HL-60 (cell line): ENCODE measurements around the gene CTNNA3.

Experiments used
- DNase-seq, 2 experiments: peaks; one replicate each; pipeline ENCODE4 v3.0.0-alpha.2; 2010 to 2020; ENCODE audit warnings: low read depth in 1 of 2, low spot score in 1 of 2
- H3K27ac ChIP-seq: fragments of 250-450 bp; sonication (Bioruptor Pico); replicated peaks from 2 replicates; pipeline ENCODE4 v1.5.1; 2020; ENCODE audit warnings: mild to moderate bottlenecking, moderate library complexity
- H3K27me3 ChIP-seq: fragments of 250-450 bp; sonication (Bioruptor Pico); 2 replicates; pipeline ENCODE4 v1.5.1; 2021; ENCODE audit warnings: mild to moderate bottlenecking, moderate library complexity; ENCODE audit not compliant: insufficient read depth, poor library complexity, severe bottlenecking
- H3K4me3 ChIP-seq: replicated peaks from 2 replicates; pipeline ENCODE4 v1.5.1; 2011; ENCODE audit warnings: mild to moderate bottlenecking, control low read depth, low read length; ENCODE audit not compliant: insufficient read depth
- GABPA ChIP-seq: IDR thresholded peaks from 2 replicates; pipeline ENCODE4 v1.6.1; 2012; ENCODE audit warnings: low read depth
- POLR2AphosphoS5 ChIP-seq: IDR thresholded peaks from 2 replicates; pipeline ENCODE4 v1.6.1; 2012; ENCODE audit warnings: low read depth
- SPI1 ChIP-seq: IDR thresholded peaks from 2 replicates; pipeline ENCODE4 v1.6.1; 2012; ENCODE audit warnings: low read depth, mild to moderate bottlenecking, borderline replicate concordance
- TF ChIP-seq, protein P1 (sequence below): IDR thresholded peaks from one replicate; pipeline ENCODE4 v1.5.1; 2011; ENCODE audit warnings: low read length, control low read depth, inconsistent platforms; ENCODE audit not compliant: insufficient read depth
- TF ChIP-seq, protein P2 (sequence below): IDR thresholded peaks from 2 replicates; pipeline ENCODE4 v1.6.1; 2012; ENCODE audit warnings: low read depth; ENCODE audit not compliant: insufficient replicate concordance

Gene CTNNA3

DNA sequence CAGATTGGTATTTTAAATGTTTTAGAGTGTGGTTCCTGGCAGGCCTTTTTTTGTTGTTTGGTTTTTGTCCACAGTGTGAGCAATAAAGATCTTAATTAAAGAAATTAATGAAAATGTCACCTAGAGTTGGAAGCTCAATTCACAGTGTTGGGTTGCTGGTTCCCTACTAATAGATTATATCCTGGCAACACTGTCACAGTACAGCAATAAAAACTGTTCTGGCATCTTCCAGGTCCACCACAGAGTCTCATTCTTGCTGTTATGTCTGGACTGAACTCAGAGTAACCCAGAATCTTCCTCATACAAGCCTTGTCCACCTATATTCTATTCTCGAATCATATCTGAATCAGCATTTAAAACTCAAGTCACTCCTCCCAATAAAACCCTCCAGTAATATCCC lies 982.6 kb downstream of the CTNNA3 start:
- Histone ChIP-seq H3K27me3 (no peaks in the 10 kb centered on the region), H3K27ac (no peak overlapping the region), H3K4me3 (no peak overlapping the region)
- no peak for DNase-seq
- no peak for TF ChIP-seq SPI1
- TF ChIP-seq, protein P1, sequence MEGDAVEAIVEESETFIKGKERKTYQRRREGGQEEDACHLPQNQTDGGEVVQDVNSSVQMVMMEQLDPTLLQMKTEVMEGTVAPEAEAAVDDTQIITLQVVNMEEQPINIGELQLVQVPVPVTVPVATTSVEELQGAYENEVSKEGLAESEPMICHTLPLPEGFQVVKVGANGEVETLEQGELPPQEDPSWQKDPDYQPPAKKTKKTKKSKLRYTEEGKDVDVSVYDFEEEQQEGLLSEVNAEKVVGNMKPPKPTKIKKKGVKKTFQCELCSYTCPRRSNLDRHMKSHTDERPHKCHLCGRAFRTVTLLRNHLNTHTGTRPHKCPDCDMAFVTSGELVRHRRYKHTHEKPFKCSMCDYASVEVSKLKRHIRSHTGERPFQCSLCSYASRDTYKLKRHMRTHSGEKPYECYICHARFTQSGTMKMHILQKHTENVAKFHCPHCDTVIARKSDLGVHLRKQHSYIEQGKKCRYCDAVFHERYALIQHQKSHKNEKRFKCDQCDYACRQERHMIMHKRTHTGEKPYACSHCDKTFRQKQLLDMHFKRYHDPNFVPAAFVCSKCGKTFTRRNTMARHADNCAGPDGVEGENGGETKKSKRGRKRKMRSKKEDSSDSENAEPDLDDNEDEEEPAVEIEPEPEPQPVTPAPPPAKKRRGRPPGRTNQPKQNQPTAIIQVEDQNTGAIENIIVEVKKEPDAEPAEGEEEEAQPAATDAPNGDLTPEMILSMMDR: no peak
- TF ChIP-seq, protein P2, sequence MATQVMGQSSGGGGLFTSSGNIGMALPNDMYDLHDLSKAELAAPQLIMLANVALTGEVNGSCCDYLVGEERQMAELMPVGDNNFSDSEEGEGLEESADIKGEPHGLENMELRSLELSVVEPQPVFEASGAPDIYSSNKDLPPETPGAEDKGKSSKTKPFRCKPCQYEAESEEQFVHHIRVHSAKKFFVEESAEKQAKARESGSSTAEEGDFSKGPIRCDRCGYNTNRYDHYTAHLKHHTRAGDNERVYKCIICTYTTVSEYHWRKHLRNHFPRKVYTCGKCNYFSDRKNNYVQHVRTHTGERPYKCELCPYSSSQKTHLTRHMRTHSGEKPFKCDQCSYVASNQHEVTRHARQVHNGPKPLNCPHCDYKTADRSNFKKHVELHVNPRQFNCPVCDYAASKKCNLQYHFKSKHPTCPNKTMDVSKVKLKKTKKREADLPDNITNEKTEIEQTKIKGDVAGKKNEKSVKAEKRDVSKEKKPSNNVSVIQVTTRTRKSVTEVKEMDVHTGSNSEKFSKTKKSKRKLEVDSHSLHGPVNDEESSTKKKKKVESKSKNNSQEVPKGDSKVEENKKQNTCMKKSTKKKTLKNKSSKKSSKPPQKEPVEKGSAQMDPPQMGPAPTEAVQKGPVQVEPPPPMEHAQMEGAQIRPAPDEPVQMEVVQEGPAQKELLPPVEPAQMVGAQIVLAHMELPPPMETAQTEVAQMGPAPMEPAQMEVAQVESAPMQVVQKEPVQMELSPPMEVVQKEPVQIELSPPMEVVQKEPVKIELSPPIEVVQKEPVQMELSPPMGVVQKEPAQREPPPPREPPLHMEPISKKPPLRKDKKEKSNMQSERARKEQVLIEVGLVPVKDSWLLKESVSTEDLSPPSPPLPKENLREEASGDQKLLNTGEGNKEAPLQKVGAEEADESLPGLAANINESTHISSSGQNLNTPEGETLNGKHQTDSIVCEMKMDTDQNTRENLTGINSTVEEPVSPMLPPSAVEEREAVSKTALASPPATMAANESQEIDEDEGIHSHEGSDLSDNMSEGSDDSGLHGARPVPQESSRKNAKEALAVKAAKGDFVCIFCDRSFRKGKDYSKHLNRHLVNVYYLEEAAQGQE: no peak
- no peak for TF ChIP-seq POLR2AphosphoS5

DNA sequence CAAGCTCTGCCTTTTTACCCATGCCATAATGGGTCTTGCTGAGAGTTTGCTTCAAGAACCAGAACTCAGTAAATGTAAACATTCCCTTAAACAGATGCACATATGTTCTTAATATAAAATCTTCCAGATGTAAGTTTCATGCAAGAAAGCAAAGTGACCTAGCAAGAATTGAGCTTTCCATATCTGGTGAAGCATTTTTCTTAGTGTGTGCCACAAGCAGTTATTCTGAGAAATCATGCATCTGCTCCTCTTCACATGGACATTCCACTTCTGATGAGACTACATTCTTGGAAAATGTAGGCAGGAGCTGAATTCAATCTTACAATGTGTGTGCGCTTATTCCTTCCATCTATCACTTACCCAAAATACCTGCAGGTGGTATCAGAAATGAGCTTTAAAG lies 997.9 kb downstream of the CTNNA3 start:
- TF ChIP-seq POLR2AphosphoS5 (no peak), SPI1 (no peak), GABPA (no peak)
- TF ChIP-seq, protein P1: no peak
- TF ChIP-seq, protein P2: no peak
- Histone ChIP-seq H3K27me3 (no peaks in the 10 kb centered on the region), H3K4me3 (no peak overlapping the region), H3K27ac (no peak overlapping the region)
- DNase-seq: no peak

DNA sequence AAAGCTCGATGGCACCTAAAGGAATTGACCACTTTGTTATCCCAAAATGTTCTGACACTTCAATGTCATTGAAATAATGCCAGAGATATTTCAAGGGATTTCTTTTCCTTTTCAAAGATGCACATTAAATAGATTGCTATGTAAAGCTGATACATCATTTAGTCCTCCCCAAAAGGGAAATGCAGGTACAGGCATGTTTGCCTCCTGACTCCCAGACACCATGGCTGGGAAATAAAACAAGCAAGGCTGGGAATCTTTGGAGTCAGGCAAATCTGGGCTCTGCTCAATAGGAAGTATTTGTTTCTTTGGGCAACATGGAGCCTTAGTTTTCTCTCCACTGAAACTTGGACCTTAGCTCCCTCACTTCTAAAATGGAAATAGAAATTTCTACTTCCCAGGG lies 1000.9 kb downstream of the CTNNA3 start:
- Histone ChIP-seq H3K4me3 (no peak overlapping the region), H3K27me3 (no peaks in the 10 kb centered on the region), H3K27ac (no peak overlapping the region)
- DNase-seq: no peak
- TF ChIP-seq, protein P2: no peak
- no peak for TF ChIP-seq SPI1

DNA sequence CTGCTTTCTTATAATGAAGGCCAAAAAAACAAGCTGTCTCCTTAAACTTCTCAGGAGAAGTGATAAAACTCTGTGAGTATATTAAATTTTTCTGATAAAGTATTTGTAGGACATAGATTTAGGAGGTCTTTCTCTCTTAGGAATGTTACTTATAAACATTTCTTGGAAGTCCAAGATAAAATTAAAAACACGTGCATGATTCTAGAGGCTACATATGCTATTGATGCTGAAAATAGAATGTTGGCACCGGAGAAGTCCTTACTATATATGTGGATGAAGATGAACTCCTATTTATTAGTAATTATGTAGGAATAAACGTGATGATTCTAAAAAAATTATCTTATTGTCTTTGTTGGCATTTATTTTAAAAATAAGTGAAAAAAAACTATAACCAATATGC lies 1011.4 kb downstream of the CTNNA3 start:
- Histone ChIP-seq H3K4me3 (no peak overlapping the region), H3K27me3 (no peaks in the 10 kb centered on the region), H3K27ac (no peak overlapping the region)
- no peak for DNase-seq
- TF ChIP-seq POLR2AphosphoS5 (no peak), SPI1 (no peak), GABPA (no peak)
- TF ChIP-seq, protein P2: no peak
- TF ChIP-seq, protein P1: no peak
